ENCODE results near the gene ZNF664.

The ZNF664 gene

DNA sequence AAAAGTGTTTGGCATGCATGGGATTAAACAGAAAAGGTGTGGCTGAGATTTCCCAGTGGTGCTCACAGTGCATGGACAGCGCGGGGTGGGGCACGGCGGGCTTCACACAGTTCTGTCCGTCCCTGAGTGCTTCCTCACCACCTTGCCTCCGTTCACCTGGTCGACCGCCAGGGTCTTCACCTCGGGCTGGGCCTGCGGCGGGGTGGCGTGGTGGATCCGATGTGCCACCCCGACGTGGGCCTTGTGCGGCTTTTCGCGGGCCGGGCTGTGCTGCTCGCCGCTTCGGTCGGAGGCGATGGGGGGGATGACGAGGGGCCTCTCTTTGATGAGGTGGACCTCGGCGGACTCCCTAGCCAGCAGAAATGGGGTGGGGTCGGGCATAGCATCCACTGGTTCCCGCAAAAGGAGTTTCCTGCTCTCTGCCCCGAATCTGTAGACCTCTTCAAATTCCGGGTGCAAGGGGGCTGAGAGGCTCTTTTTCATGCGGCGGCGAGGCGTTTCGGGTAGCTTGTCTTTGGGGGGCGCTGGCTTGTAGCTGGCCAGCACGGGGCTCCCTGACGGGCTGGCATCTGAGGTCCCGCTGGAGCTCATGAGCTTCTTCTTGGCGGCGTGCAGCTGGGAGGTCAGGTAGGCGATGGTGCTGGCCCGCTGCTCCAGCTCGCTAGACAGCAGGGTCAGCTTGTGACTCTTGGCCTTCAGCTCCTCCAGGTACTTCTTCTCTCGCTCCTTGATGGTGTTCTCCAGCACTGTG is 35.9 kb upstream of the ZNF664 start:
- H4K20me1 ChIP-seq (ENCODE audit: control insufficient read depth, insufficient read depth, low read depth, low read length) = no peaks in the 10 kb centered on the region
- TF ChIP-seq, protein P1, sequence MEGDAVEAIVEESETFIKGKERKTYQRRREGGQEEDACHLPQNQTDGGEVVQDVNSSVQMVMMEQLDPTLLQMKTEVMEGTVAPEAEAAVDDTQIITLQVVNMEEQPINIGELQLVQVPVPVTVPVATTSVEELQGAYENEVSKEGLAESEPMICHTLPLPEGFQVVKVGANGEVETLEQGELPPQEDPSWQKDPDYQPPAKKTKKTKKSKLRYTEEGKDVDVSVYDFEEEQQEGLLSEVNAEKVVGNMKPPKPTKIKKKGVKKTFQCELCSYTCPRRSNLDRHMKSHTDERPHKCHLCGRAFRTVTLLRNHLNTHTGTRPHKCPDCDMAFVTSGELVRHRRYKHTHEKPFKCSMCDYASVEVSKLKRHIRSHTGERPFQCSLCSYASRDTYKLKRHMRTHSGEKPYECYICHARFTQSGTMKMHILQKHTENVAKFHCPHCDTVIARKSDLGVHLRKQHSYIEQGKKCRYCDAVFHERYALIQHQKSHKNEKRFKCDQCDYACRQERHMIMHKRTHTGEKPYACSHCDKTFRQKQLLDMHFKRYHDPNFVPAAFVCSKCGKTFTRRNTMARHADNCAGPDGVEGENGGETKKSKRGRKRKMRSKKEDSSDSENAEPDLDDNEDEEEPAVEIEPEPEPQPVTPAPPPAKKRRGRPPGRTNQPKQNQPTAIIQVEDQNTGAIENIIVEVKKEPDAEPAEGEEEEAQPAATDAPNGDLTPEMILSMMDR (IDR thresholded peaks at IDR 0.05; ENCODE audit: low read depth, low read length, poor library complexity, severe bottlenecking) = no peak
- TF ChIP-seq EZH2phosphoT487 (IDR thresholded peaks at IDR 0.05; ENCODE audit: borderline replicate concordance, low read length) = no peak
- peaks cover 8% of the 10 kb centered on the region for H3K27me3 ChIP-seq (ENCODE audit: control insufficient read depth, low read length)
- no peaks in the 10 kb centered on the region for H3K9me2 ChIP-seq (replicated peaks; ENCODE audit: control insufficient read depth, low read length)
- H3K4me1 ChIP-seq (ENCODE audit: control insufficient read depth, low read length) = no peaks in the 10 kb centered on the region
- no peak overlapping the region for H3K27ac ChIP-seq (ENCODE audit: low read depth, low read length)
- no peaks in the 10 kb centered on the region for H3K79me2 ChIP-seq (ENCODE audit: control insufficient read depth, low read length)
- H3K4me3 ChIP-seq (ENCODE audit: low read length) = no peak overlapping the region
- H3K4me2 ChIP-seq (ENCODE audit: low read length) = no peak overlapping the region
- no peaks in the 10 kb centered on the region for H3K9me3 ChIP-seq (ENCODE audit: control insufficient read depth, insufficient read depth, low read length)
- H3K36me3 ChIP-seq (ENCODE audit: control insufficient read depth, low read length) = no peaks in the 10 kb centered on the region
- no peaks in the 10 kb centered on the region for H3F3A ChIP-seq (ENCODE audit: control insufficient read depth, insufficient read depth)

DNA sequence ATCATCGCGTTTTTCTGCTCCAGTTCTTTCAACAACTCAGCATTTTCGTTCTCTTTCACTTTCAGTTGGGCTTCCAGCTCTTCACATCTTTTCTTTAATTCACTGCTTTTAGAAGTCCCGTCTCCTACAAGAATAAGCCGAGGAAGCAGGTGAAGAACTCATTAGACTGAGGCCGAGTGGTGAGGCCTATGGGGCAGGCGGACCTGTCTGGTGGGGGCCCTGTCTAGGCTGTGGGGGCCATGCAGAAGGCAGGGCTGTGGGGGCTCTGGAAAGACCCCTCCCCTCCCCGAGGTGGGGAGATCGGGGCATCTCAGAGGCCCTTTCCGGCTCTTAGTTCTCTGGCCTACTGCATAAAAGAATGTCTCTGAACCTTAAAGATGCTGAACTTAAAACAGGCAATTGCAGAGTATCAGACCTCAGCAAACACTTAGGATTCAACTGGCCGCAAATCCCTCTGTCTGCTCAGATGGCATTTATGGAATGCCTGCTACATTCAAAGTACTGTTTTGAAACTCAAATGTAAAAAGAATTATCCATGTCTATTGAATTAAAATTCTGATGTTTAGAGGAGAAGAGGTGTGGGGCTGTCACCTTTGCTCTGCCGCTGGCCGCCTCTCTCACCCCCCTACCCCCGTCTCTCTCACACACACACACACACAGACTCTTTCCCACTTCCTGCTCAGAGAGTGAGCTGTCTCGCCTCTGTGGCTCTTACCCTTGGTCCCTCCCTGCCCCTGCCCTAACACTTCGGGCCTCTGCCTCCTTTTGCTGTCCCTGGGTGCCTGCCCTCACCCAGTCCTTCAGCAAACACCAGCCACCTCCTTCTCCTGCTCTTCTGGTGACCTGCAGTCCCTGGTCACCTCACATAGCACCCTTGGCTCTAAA is 35.1 kb upstream of the ZNF664 start:
- no peaks in the 10 kb centered on the region for H3K9me2 ChIP-seq (replicated peaks; ENCODE audit: control insufficient read depth, low read length)
- H3K27me3 ChIP-seq (ENCODE audit: control insufficient read depth, low read length) = peaks cover 2% of the 10 kb centered on the region; the same call in 1 of the 2 replicates
- no peak overlapping the region for H3K4me2 ChIP-seq (ENCODE audit: low read length)
- H3K4me3 ChIP-seq (ENCODE audit: low read length) = no peak overlapping the region
- H3K27ac ChIP-seq (ENCODE audit: low read depth, low read length) = no peak overlapping the region
- H3K9me3 ChIP-seq (ENCODE audit: control insufficient read depth, insufficient read depth, low read length) = no peaks in the 10 kb centered on the region
- no peaks in the 10 kb centered on the region for H3K4me1 ChIP-seq (ENCODE audit: control insufficient read depth, low read length)
- H4K20me1 ChIP-seq (ENCODE audit: control insufficient read depth, insufficient read depth, low read depth, low read length) = no peaks in the 10 kb centered on the region
- no peaks in the 10 kb centered on the region for H3K36me3 ChIP-seq (ENCODE audit: control insufficient read depth, low read length)
- TF ChIP-seq, protein P1 (IDR thresholded peaks at IDR 0.05; ENCODE audit: low read depth, low read length, poor library complexity, severe bottlenecking) = no peak
- no peak for TF ChIP-seq EZH2phosphoT487 (IDR thresholded peaks at IDR 0.05; ENCODE audit: borderline replicate concordance, low read length)
- H3K79me2 ChIP-seq (ENCODE audit: control insufficient read depth, low read length) = no peaks in the 10 kb centered on the region
- H3F3A ChIP-seq (ENCODE audit: control insufficient read depth, insufficient read depth) = no peaks in the 10 kb centered on the region

DNA sequence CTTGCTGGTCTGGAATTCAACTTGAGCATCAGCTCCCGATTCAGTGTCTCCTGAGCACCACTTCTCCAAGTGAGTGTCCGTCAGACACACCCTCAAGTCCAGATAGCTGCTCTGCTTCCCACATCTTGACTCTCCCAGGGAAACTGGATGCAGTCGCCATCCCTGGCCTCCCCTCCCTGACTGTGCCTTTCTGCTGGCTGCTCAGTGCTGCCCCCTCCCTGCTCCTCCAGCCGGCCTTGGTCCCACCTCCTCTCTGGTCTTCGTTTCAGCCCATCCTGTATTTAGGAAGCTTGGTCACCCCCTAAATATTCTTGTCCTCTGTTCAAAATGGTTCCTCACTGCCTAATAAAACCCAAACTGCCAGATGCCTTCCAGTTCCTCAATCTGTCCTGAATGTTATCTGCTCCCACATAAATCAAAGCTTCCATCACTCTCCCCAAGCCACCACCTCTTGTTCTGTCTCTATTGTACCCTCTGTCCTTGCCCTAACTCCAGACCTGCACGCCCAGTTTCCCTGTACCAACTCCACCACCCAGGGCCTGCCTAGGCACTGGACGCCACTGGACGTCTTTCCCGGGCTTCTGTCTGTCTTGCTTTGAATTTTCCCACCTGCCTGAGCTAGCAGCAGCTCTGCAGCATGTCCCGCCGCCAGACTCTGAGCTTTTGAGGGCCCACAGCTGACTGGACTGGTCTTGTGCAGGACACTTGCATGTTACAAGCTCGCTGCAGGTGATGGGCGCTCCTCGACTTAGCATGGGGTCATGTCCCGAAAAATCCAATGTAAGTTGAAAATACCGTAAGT is 34.1 kb upstream of the ZNF664 start:
- no peaks in the 10 kb centered on the region for H3K4me1 ChIP-seq (ENCODE audit: control insufficient read depth, low read length)
- no peak overlapping the region for H3K27ac ChIP-seq (ENCODE audit: low read depth, low read length)
- no peaks in the 10 kb centered on the region for H3F3A ChIP-seq (ENCODE audit: control insufficient read depth, insufficient read depth)
- no peaks in the 10 kb centered on the region for H3K79me2 ChIP-seq (ENCODE audit: control insufficient read depth, low read length)
- H3K4me2 ChIP-seq (ENCODE audit: low read length) = no peak overlapping the region
- no peaks in the 10 kb centered on the region for H3K36me3 ChIP-seq (ENCODE audit: control insufficient read depth, low read length)
- no peaks in the 10 kb centered on the region for H3K9me3 ChIP-seq (ENCODE audit: control insufficient read depth, insufficient read depth, low read length)
- H4K20me1 ChIP-seq (ENCODE audit: control insufficient read depth, insufficient read depth, low read depth, low read length) = no peaks in the 10 kb centered on the region
- no peaks in the 10 kb centered on the region for H3K9me2 ChIP-seq (replicated peaks; ENCODE audit: control insufficient read depth, low read length)
- TF ChIP-seq, protein P1 (IDR thresholded peaks at IDR 0.05; ENCODE audit: low read depth, low read length, poor library complexity, severe bottlenecking) = peak; percentile 60
- TF ChIP-seq EZH2phosphoT487 (IDR thresholded peaks at IDR 0.05; ENCODE audit: borderline replicate concordance, low read length) = no peak
- no peak overlapping the region for H3K4me3 ChIP-seq (ENCODE audit: low read length)
- H3K27me3 ChIP-seq (ENCODE audit: control insufficient read depth, low read length) = no peaks in the 10 kb centered on the region

Measured in DOHH2 (cell line).